ENCODE data around the gene CORO6. TPM values are rescaled to one million over a fixed set of nuclear protein-coding genes. Genes with fewer than 3 reads are reported as not detected.

Gene CORO6
- total and polyA plus RNA-seq, 10 of the 15 experiments (the other 5 are each of a cell fraction or from before 2014, with no cell fraction given) = 0.26 to 5.0 (median 1.7) TPM; not detected in 1

GRCh38 chr17:29577385-29578211 is 45.1 kb downstream of the CORO6 start (continued):
- TF ChIP-seq, protein P1, sequence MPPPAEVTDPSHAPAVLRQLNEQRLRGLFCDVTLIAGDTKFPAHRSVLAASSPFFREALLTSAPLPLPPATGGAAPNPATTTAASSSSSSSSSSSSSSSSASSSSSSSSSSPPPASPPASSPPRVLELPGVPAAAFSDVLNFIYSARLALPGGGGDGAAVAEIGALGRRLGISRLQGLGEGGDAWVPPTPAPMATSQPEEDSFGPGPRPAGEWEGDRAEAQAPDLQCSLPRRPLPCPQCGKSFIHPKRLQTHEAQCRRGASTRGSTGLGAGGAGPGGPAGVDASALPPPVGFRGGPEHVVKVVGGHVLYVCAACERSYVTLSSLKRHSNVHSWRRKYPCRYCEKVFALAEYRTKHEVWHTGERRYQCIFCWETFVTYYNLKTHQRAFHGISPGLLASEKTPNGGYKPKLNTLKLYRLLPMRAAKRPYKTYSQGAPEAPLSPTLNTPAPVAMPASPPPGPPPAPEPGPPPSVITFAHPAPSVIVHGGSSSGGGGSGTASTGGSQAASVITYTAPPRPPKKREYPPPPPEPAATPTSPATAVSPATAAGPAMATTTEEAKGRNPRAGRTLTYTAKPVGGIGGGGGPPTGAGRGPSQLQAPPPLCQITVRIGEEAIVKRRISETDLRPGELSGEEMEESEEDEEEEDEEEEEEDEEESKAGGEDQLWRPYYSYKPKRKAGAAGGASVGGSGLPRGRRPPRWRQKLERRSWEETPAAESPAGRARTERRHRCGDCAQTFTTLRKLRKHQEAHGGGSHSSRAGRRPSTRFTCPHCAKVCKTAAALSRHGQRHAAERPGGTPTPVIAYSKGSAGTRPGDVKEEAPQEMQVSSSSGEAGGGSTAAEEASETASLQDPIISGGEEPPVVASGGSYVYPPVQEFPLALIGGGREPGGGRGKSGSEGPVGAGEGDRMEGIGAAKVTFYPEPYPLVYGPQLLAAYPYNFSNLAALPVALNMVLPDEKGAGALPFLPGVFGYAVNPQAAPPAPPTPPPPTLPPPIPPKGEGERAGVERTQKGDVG (CRISPR knock-in tag; IDR thresholded peaks at IDR 0.05) = no peak
- TF ChIP-seq SIN3A (IDR thresholded peaks at IDR 0.05; ENCODE audit: low read depth, low read length) (no peak), MTA3 (IDR thresholded peaks at IDR 0.05; ENCODE audit: borderline replicate concordance, low read length) (no peak), MYB (IDR thresholded peaks at IDR 0.05; ENCODE audit: borderline replicate concordance, low read depth, low read length) (no peak), ZBED1 (IDR thresholded peaks at IDR 0.05; ENCODE audit: borderline replicate concordance) (no peak), SREBF1 (IDR thresholded peaks at IDR 0.05; ENCODE audit: low read length) (no peak), SUPT20H (IDR thresholded peaks at IDR 0.05; ENCODE audit: borderline replicate concordance, control insufficient read depth, low read depth, low read length) (no peak), CHD1 (IDR thresholded peaks at IDR 0.05; ENCODE audit: low read depth, low read length) (no peak), RBBP5 (conservative IDR thresholded peaks at IDR 0.05) (no peak), USF2 (IDR thresholded peaks at IDR 0.05; ENCODE audit: borderline replicate concordance, low read depth, low read length) (no peak), STAT1 (conservative IDR thresholded peaks at IDR 0.05) (no peak)
- TF ChIP-seq, protein P2, sequence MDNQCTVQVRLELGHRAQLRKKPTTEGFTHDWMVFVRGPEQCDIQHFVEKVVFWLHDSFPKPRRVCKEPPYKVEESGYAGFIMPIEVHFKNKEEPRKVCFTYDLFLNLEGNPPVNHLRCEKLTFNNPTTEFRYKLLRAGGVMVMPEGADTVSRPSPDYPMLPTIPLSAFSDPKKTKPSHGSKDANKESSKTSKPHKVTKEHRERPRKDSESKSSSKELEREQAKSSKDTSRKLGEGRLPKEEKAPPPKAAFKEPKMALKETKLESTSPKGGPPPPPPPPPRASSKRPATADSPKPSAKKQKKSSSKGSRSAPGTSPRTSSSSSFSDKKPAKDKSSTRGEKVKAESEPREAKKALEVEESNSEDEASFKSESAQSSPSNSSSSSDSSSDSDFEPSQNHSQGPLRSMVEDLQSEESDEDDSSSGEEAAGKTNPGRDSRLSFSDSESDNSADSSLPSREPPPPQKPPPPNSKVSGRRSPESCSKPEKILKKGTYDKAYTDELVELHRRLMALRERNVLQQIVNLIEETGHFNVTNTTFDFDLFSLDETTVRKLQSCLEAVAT (IDR thresholded peaks at IDR 0.05) = no peak
